IPS-20b (cell line): ENCODE results near the gene DDX25.

Experiments used
- H3K27ac ChIP-seq: one replicate; pipeline ENCODE4 v1.5.1; 2013; ENCODE audit warnings: low read length
- H3K27me3 ChIP-seq: 2 replicates; pipeline ENCODE4 v1.6.1; 2013; ENCODE audit warnings: mild to moderate bottlenecking, low read length, inconsistent platforms; ENCODE audit not compliant: insufficient read depth
- H3K36me3 ChIP-seq: 2 replicates; pipeline ENCODE4 v1.6.1; 2013; ENCODE audit warnings: low read depth, mild to moderate bottlenecking, inconsistent platforms, low read length, moderate library complexity; ENCODE audit not compliant: insufficient read depth
- H3K4me1 ChIP-seq: 2 replicates; pipeline ENCODE4 v1.6.1; 2013; ENCODE audit warnings: mild to moderate bottlenecking, control low read depth, inconsistent platforms, low read length, moderate library complexity; ENCODE audit not compliant: insufficient read depth
- H3K4me3 ChIP-seq: 2 replicates; pipeline ENCODE4 v1.5.1; 2013; ENCODE audit warnings: mild to moderate bottlenecking, low read length, inconsistent platforms
- H3K9ac ChIP-seq: 2 replicates; pipeline ENCODE4 v1.6.1; 2013; ENCODE audit warnings: low read depth, mild to moderate bottlenecking, inconsistent platforms, low read length, moderate library complexity
- H3K9me3 ChIP-seq: 2 replicates; pipeline ENCODE4 v1.6.1; 2013; ENCODE audit warnings: mild to moderate bottlenecking, low read depth, low read length, inconsistent platforms; ENCODE audit not compliant: insufficient read depth

DDX25 gene

GRCh38 chr11:125947419-125948277 lies 43.3 kb downstream of the DDX25 start:
- no peak overlapping the region for H3K4me3 ChIP-seq
- no peak overlapping the region for H3K27ac ChIP-seq
- no peak overlapping the region for H3K9ac ChIP-seq
- H3K4me1 ChIP-seq, result no peaks in the 10 kb centered on the region
- no peaks in the 10 kb centered on the region for H3K27me3 ChIP-seq
- H3K9me3 ChIP-seq, result no peaks in the 10 kb centered on the region
- H3K36me3 ChIP-seq, result no peaks in the 10 kb centered on the region

GRCh38 chr11:125948278-125949051 lies 44.2 kb downstream of the DDX25 start:
- H3K9ac ChIP-seq, result no peak overlapping the region
- H3K4me1 ChIP-seq, result no peaks in the 10 kb centered on the region
- no peaks in the 10 kb centered on the region for H3K27me3 ChIP-seq
- no peak overlapping the region for H3K4me3 ChIP-seq
- no peak overlapping the region for H3K27ac ChIP-seq
- H3K9me3 ChIP-seq, result no peaks in the 10 kb centered on the region
- no peaks in the 10 kb centered on the region for H3K36me3 ChIP-seq

- H3K4me1 ChIP-seq, result no peaks in the 10 kb centered on the region
- H3K27me3 ChIP-seq, result no peaks in the 10 kb centered on the region
Measured at GRCh38 chr11:125949271-125950177, 45.2 kb downstream of the DDX25 start.

GRCh38 chr11:125950178-125950490 lies 45.8 kb downstream of the DDX25 start:
- Histone ChIP-seq H3K4me3 (no peak overlapping the region), H3K36me3 (no peaks in the 10 kb centered on the region), H3K9ac (no peak overlapping the region), H3K9me3 (no peaks in the 10 kb centered on the region), H3K27ac (no peak overlapping the region), H3K27me3 (no peaks in the 10 kb centered on the region), H3K4me1 (no peaks in the 10 kb centered on the region)

More at GRCh38 chr11:125949271-125950177, 45.2 kb downstream of the DDX25 start:
- no peak overlapping the region for H3K9ac ChIP-seq
- H3K27ac ChIP-seq, result no peak overlapping the region
- no peaks in the 10 kb centered on the region for H3K36me3 ChIP-seq
- no peaks in the 10 kb centered on the region for H3K9me3 ChIP-seq
- no peak overlapping the region for H3K4me3 ChIP-seq

GRCh38 chr11:125950696-125951651 lies 46.7 kb downstream of the DDX25 start:
- H3K9ac ChIP-seq, result no peak overlapping the region
- no peak overlapping the region for H3K4me3 ChIP-seq
- H3K4me1 ChIP-seq, result no peaks in the 10 kb centered on the region
- no peaks in the 10 kb centered on the region for H3K27me3 ChIP-seq
- no peaks in the 10 kb centered on the region for H3K9me3 ChIP-seq
- H3K27ac ChIP-seq, result no peak overlapping the region
- H3K36me3 ChIP-seq, result peaks cover 6% of the 10 kb centered on the region; the same call in 1 of the 2 replicates

GRCh38 chr11:125951731-125952130 lies 47.4 kb downstream of the DDX25 start:
- no peak overlapping the region for H3K9ac ChIP-seq
- no peaks in the 10 kb centered on the region for H3K27me3 ChIP-seq
- H3K36me3 ChIP-seq, result peaks cover 12% of the 10 kb centered on the region; the same call in 1 of the 2 replicates
- H3K9me3 ChIP-seq, result no peaks in the 10 kb centered on the region
- no peak overlapping the region for H3K27ac ChIP-seq
- H3K4me1 ChIP-seq, result no peaks in the 10 kb centered on the region
- H3K4me3 ChIP-seq, result no peak overlapping the region

GRCh38 chr11:125952559-125952958 lies 48.3 kb downstream of the DDX25 start:
- Histone ChIP-seq H3K9me3 (no peaks in the 10 kb centered on the region), H3K27me3 (no peaks in the 10 kb centered on the region), H3K9ac (no peak overlapping the region), H3K4me3 (no peak overlapping the region), H3K27ac (no peak overlapping the region), H3K4me1 (no peaks in the 10 kb centered on the region), H3K36me3 (peaks cover 12% of the 10 kb centered on the region; the same call in 1 of the 2 replicates)

- no peak overlapping the region for H3K27ac ChIP-seq
- peaks cover 12% of the 10 kb centered on the region; the same call in 1 of the 2 replicates for H3K36me3 ChIP-seq
- H3K4me3 ChIP-seq, result no peak overlapping the region
- H3K9me3 ChIP-seq, result no peaks in the 10 kb centered on the region
- no peak overlapping the region for H3K9ac ChIP-seq
- H3K4me1 ChIP-seq, result no peaks in the 10 kb centered on the region
- H3K27me3 ChIP-seq, result no peaks in the 10 kb centered on the region
Measured at GRCh38 chr11:125952973-125953372, 48.7 kb downstream of the DDX25 start.

- Histone ChIP-seq H3K4me1 (no peaks in the 10 kb centered on the region), H3K27ac (no peak overlapping the region), H3K9me3 (no peaks in the 10 kb centered on the region), H3K27me3 (no peaks in the 10 kb centered on the region), H3K4me3 (no peak overlapping the region), H3K36me3 (peaks cover 12% of the 10 kb centered on the region; the same call in 1 of the 2 replicates), H3K9ac (no peak overlapping the region)
Measured at GRCh38 chr11:125953401-125953935, 49.2 kb downstream of the DDX25 start.

- Histone ChIP-seq H3K4me3 (no peak overlapping the region), H3K27me3 (no peaks in the 10 kb centered on the region), H3K36me3 (peaks cover 20% of the 10 kb centered on the region), H3K4me1 (no peaks in the 10 kb centered on the region), H3K9me3 (no peaks in the 10 kb centered on the region), H3K9ac (no peak overlapping the region), H3K27ac (no peak overlapping the region)
Measured at GRCh38 chr11:125954123-125954944, 50.0 kb downstream of the DDX25 start.
